Caco-2 (cell line): Measurements from ENCODE around the gene ESRP2. TPM values are rescaled to one million over a fixed set of nuclear protein-coding genes. Genes with fewer than 3 reads are reported as not detected.
A peak's percentile ranks its signal among the peaks of the same experiment; 100 is the strongest.

ENCODE experiments used
- BruUV-seq: library from RNA; stranded (reverse); fragments of 400-500 nt; replicated peaks from 2 replicates; lab custom pipeline; 2021; lab: Mats Ljungman, UMichigan
- CTCF ChIA-PET: fragments of 300-600 bp; sonication (Branson Sonifier 250); formaldehyde crosslinking; loops from one replicate; lab custom pipeline; 2022; ENCODE audit warnings: antibody characterized with exemption; lab: Charles Lee
- POLR2A ChIA-PET: fragments of 300-600 bp; sonication (Branson Sonifier 250); formaldehyde crosslinking; loops from one replicate; lab custom pipeline; 2022; ENCODE audit warnings: antibody characterized with exemption; lab: Charles Lee
- DNase-seq, 2 experiments: peaks; one replicate each; pipeline versions ENCODE4 v3.0.0 to v3.0.0-alpha.2; 2020 to 2022
- H3K27me3 ChIP-seq: replicated peaks from 2 replicates; pipeline ENCODE4 v1.6.0; 2011; ENCODE audit warnings: low read length; ENCODE audit not compliant: control insufficient read depth, insufficient read depth
- H3K36me3 ChIP-seq: 2 replicates; pipeline ENCODE4 v1.5.1; 2011; ENCODE audit warnings: low read length; ENCODE audit not compliant: control insufficient read depth, insufficient read depth
- H3K4me1 ChIP-seq: fragments of 250-450 bp; sonication (Bioruptor Pico); 2 replicates; pipeline ENCODE4 v1.5.1; 2020; ENCODE audit warnings: mild to moderate bottlenecking
- H3K4me3 ChIP-seq: 2 replicates; pipeline ENCODE4 v1.5.1; 2011; ENCODE audit warnings: low read depth, mild to moderate bottlenecking, control low read depth, low read length
- H3K9me3 ChIP-seq: fragments of 250-450 bp; sonication (Bioruptor Pico); 2 replicates; pipeline ENCODE4 v1.5.1; 2020; ENCODE audit warnings: mild to moderate bottlenecking, moderate library complexity
- H3K27ac Mint-ChIP-seq: one replicate; pipeline ENCODE4 v1.8.0; 2022; ENCODE audit warnings: mixed read lengths; ENCODE audit not compliant: unreplicated experiment
- H3K27me3 Mint-ChIP-seq: one replicate; pipeline ENCODE4 v1.8.0; 2022; ENCODE audit warnings: mixed read lengths; ENCODE audit not compliant: insufficient read depth, unreplicated experiment
- H3K36me3 Mint-ChIP-seq: one replicate; pipeline ENCODE4 v1.8.0; 2022; ENCODE audit warnings: mild to moderate bottlenecking, mixed read lengths; ENCODE audit not compliant: insufficient read depth, unreplicated experiment
- H3K4me1 Mint-ChIP-seq: one replicate; pipeline ENCODE4 v1.8.0; 2022; ENCODE audit warnings: low read depth, mixed read lengths; ENCODE audit not compliant: unreplicated experiment
- H3K4me3 Mint-ChIP-seq: one replicate; pipeline ENCODE4 v1.8.0; 2022; ENCODE audit warnings: mild to moderate bottlenecking, moderate library complexity, mixed read lengths; ENCODE audit not compliant: unreplicated experiment
- H3K9me3 Mint-ChIP-seq: one replicate; pipeline ENCODE4 v1.8.0; 2022; ENCODE audit warnings: mixed read lengths; ENCODE audit not compliant: unreplicated experiment
- intact Hi-C: fragments of 100-400 bp; cut with micrococcal nuclease; formaldehyde crosslinking; loops from one replicate; pipeline ENCODE4 v1.10.0; 2022; ENCODE audit not compliant: unreplicated experiment
- total RNA-seq: library from RNA; stranded (reverse); gene quantifications from 2 replicates; pipeline ENCODE4 v1.2.3, GENCODE V29; 2022
- TF ChIP-seq, protein P1 (sequence below), 2 experiments: fragments of 200-600 bp in 1 of 2; IDR thresholded peaks; 1 replicate in 1 of 2; 2 replicates in 1 of 2; pipeline versions ENCODE4 v1.5.1 to v1.8.0; 2011 to 2022; ENCODE audit warnings: antibody characterized with exemption in 1 of 2, control low read depth in 1 of 2, inconsistent platforms in 1 of 2, low read depth in 1 of 2, low read length in 1 of 2, mild to moderate bottlenecking in 1 of 2, moderate library complexity in 1 of 2; ENCODE audit not compliant: insufficient read depth in 1 of 2, severe bottlenecking in 1 of 2, unreplicated experiment in 1 of 2

Gene ESRP2
- total RNA-seq, 1 experiment from 2014 or later: 110 TPM

DNA sequence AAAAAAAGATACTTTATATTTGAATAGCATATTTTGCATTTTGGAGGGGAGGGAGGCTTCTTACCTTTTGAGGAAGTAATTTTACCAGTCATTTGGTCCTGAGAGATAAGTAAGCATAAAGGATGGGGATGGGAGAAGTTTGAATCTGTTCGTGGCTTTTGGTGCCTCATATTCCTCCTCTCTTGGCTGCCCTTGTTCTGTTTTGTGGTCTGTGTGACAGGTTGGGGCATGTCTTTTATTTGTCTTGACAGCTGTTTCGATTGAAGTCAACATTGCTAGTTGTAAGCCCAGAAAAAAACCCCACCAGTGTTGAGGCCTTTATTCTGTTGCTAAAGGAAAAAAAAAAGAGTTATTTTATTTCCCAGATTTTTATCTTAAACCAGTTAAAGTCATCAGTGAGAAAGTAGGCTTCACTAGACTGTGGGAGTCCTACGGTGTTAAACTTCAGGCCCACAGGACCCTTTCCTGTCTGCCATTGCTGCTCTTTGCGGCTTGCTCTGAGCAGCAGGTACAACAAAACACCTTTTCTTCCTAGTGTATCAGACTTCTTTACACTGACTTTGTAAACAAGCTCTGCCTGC is 39.8 kb upstream of the ESRP2 start:
- Mint-ChIP-seq H3K9me3 (no peaks in the 10 kb centered on the region), H3K27ac (peak overlapping the region; percentile 21), H3K4me3 (no peak overlapping the region), H3K4me1 (peaks cover 23% of the 10 kb centered on the region), H3K27me3 (no peaks in the 10 kb centered on the region), H3K36me3 (peaks cover 97% of the 10 kb centered on the region)
- TF ChIP-seq, protein P1, sequence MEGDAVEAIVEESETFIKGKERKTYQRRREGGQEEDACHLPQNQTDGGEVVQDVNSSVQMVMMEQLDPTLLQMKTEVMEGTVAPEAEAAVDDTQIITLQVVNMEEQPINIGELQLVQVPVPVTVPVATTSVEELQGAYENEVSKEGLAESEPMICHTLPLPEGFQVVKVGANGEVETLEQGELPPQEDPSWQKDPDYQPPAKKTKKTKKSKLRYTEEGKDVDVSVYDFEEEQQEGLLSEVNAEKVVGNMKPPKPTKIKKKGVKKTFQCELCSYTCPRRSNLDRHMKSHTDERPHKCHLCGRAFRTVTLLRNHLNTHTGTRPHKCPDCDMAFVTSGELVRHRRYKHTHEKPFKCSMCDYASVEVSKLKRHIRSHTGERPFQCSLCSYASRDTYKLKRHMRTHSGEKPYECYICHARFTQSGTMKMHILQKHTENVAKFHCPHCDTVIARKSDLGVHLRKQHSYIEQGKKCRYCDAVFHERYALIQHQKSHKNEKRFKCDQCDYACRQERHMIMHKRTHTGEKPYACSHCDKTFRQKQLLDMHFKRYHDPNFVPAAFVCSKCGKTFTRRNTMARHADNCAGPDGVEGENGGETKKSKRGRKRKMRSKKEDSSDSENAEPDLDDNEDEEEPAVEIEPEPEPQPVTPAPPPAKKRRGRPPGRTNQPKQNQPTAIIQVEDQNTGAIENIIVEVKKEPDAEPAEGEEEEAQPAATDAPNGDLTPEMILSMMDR (IDR thresholded peaks at IDR 0.05; ENCODE audit: insufficient read depth in 1 of 2, low read depth in 1 of 2, low read length in 1 of 2, severe bottlenecking in 1 of 2, unreplicated experiment in 1 of 2): no peak
- Histone ChIP-seq H3K36me3 (peaks cover 7% of the 10 kb centered on the region), H3K27me3 (no peaks in the 10 kb centered on the region), H3K9me3 (no peaks in the 10 kb centered on the region), H3K4me3 (no peak overlapping the region), H3K4me1 (peaks cover 53% of the 10 kb centered on the region)
- no peak for DNase-seq
- CTCF ChIA-PET: interaction anchor here (0.5 kb wide), 1 partner anchor 11 kb away, joined by 4 read pairs; no protein-coding TSS in a partner anchor
- intact Hi-C loops: no loop called here
- TSS peak; percentile 2 for BruUV-seq
- POLR2A ChIA-PET: interaction anchor here (0.7 kb wide), 1 partner anchor 35 kb away, joined by 5 read pairs; the partner anchor contains the start of genes PRMT7 and SLC7A6OS

DNA sequence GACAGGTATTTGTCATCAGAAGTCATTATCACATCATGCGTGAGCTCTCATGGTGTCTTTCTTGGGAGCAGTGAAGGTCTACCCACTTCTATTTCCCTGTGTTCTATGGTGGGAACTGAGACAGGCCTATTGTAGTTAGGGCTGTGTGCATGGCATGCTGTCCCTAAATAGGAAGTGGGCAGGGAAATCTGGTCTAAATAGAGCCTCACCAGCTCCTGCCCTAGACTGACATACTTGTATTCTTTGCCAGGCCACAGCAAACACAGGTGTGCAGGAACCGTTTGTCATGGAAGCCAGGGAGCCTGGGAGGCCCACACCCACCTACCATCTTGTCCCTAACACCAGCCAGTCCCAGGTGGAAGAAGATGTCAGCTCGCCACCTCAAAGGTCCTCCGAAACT is 38.5 kb upstream of the ESRP2 start:
- no peak for DNase-seq
- Mint-ChIP-seq H3K27ac (peak overlapping the region; percentile 76), H3K36me3 (peaks cover 97% of the 10 kb centered on the region), H3K9me3 (no peaks in the 10 kb centered on the region), H3K4me3 (no peak overlapping the region), H3K4me1 (peaks cover 14% of the 10 kb centered on the region), H3K27me3 (no peaks in the 10 kb centered on the region)
- intact Hi-C loops: no loop called here
- ChIA-PET CTCF (interaction anchor here (0.6 kb wide), 1 partner anchor 52 kb away, joined by 3 read pairs; no protein-coding TSS in a partner anchor), POLR2A (interaction anchor here (0.5 kb wide), 1 partner anchor 1177 kb away, joined by 9 read pairs; no protein-coding TSS in a partner anchor)
- peaks cover 49% of the 10 kb centered on the region for H3K4me1 ChIP-seq
- no peaks in the 10 kb centered on the region for H3K27me3 ChIP-seq
- no TSS peak for BruUV-seq
- H3K36me3 ChIP-seq: peaks cover 5% of the 10 kb centered on the region
- TF ChIP-seq, protein P1 (IDR thresholded peaks at IDR 0.05; ENCODE audit: insufficient read depth in 1 of 2, low read depth in 1 of 2, low read length in 1 of 2, severe bottlenecking in 1 of 2, unreplicated experiment in 1 of 2): no peak
- H3K4me3 ChIP-seq: no peak overlapping the region
- no peaks in the 10 kb centered on the region for H3K9me3 ChIP-seq

GRCh38 chr16:68273896-68274295 is 38.0 kb upstream of the ESRP2 start:
- TF ChIP-seq, protein P1 (IDR thresholded peaks at IDR 0.05; ENCODE audit: insufficient read depth in 1 of 2, low read depth in 1 of 2, low read length in 1 of 2, severe bottlenecking in 1 of 2, unreplicated experiment in 1 of 2): no peak
- ChIA-PET CTCF (interaction anchor here (0.6 kb wide), 1 partner anchor 52 kb away, joined by 3 read pairs; no protein-coding TSS in a partner anchor), POLR2A (interaction anchor here (0.5 kb wide), 1 partner anchor 1178 kb away, joined by 9 read pairs; no protein-coding TSS in a partner anchor)
- no peaks in the 10 kb centered on the region for H3K27me3 Mint-ChIP-seq
- no peak for DNase-seq
- no peaks in the 10 kb centered on the region for H3K9me3 Mint-ChIP-seq
- Histone ChIP-seq H3K36me3 (peaks cover 5% of the 10 kb centered on the region), H3K4me1 (peaks cover 51% of the 10 kb centered on the region), H3K4me3 (no peak overlapping the region), H3K27me3 (no peaks in the 10 kb centered on the region), H3K9me3 (no peaks in the 10 kb centered on the region)
- no TSS peak for BruUV-seq
- peaks cover 13% of the 10 kb centered on the region for H3K4me1 Mint-ChIP-seq
- peaks cover 97% of the 10 kb centered on the region for H3K36me3 Mint-ChIP-seq
- intact Hi-C loops: no loop called here
- no peak overlapping the region for H3K4me3 Mint-ChIP-seq
- peak overlapping the region; percentile 76 for H3K27ac Mint-ChIP-seq
